Ovary (tissue), 3 donors: ENCODE measurements around the gene ICOSLG.

Experiments
- CTCF ChIP-seq, 3 donors: fragments of 450-650 bp in 2 of 3; fragments of 200-600 bp in 1 of 3; IDR thresholded peaks; one replicate each; pipeline versions ENCODE4 v1.5.1 to v1.8.0; 2016 to 2022; ENCODE audit warnings: antibody characterized with exemption in 3 of 3, mild to moderate bottlenecking in 1 of 3
- EP300 ChIP-seq: sonication (generic); formaldehyde crosslinking; IDR thresholded peaks from one replicate; pipeline ENCODE4 v1.6.1; 2017; ENCODE audit warnings: antibody characterized with exemption
- POLR2A ChIP-seq: fragments of 450-650 bp; IDR thresholded peaks from one replicate; pipeline ENCODE4 v1.6.1; 2017; ENCODE audit warnings: antibody characterized with exemption, mild to moderate bottlenecking, moderate library complexity
- donor health status: DM: no; HTN: no; CAD: no.

GRCh38 chr21:44253832-44254710 is 13.3 kb upstream of the ICOSLG start:
- TF ChIP-seq CTCF (IDR thresholded peaks at IDR 0.05) (no peak), POLR2A (no peak), EP300 (no peak)
